ENCODE data around the gene NDST1. TPM values are rescaled to one million over a fixed set of nuclear protein-coding genes. Genes with fewer than 3 reads are reported as not detected.

The NDST1 gene
- total RNA-seq, 1 experiment from 2014 or later = 42.6 TPM

DNA sequence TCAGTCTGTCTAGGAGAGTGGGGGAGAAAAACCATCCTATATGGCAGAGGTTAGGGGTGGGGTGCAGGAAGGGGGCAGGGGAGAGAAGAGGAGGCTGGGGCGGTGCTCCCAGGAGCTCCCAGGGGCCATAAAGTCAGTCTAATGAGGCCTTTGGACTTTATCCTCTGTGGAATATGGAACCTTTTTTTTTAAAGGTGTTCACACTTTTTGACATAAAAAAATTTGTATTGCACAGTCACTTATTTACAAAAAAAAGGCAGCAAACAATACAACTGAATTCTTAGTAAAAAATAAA is 80.6 kb downstream of the NDST1 start:
- H3K4me1 ChIP-seq (ENCODE audit: insufficient read depth, low read length) = no peaks in the 10 kb centered on the region
- TF ChIP-seq EZH2 (IDR thresholded peaks at IDR 0.05; ENCODE audit: low read length, unreplicated experiment) = no peak
- TF ChIP-seq EZH2phosphoT487 (IDR thresholded peaks at IDR 0.05; ENCODE audit: borderline replicate concordance, low read length) = no peak
- TF ChIP-seq, protein P1, sequence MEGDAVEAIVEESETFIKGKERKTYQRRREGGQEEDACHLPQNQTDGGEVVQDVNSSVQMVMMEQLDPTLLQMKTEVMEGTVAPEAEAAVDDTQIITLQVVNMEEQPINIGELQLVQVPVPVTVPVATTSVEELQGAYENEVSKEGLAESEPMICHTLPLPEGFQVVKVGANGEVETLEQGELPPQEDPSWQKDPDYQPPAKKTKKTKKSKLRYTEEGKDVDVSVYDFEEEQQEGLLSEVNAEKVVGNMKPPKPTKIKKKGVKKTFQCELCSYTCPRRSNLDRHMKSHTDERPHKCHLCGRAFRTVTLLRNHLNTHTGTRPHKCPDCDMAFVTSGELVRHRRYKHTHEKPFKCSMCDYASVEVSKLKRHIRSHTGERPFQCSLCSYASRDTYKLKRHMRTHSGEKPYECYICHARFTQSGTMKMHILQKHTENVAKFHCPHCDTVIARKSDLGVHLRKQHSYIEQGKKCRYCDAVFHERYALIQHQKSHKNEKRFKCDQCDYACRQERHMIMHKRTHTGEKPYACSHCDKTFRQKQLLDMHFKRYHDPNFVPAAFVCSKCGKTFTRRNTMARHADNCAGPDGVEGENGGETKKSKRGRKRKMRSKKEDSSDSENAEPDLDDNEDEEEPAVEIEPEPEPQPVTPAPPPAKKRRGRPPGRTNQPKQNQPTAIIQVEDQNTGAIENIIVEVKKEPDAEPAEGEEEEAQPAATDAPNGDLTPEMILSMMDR (conservative IDR thresholded peaks at IDR 0.05; ENCODE audit: low read depth, low read length) = no peak
- ATAC-seq (no peak), DNase-seq (no peak)
- H4K20me1 ChIP-seq (ENCODE audit: low read length) = no peaks in the 10 kb centered on the region
- intact Hi-C loops (cut with micrococcal nuclease) = no loop called here
- no peak overlapping the region for H2AFZ ChIP-seq (ENCODE audit: low read length)
- no peak overlapping the region for H3K4me2 ChIP-seq (ENCODE audit: low read length)
- POLR2A ChIA-PET (ENCODE audit: unreplicated experiment) = no interaction called here
- no peaks in the 10 kb centered on the region for H3K27me3 ChIP-seq (ENCODE audit: low read length)
- H3K27ac ChIP-seq (ENCODE audit: low read length) = no peak overlapping the region
- no peak overlapping the region for H3K4me3 ChIP-seq (ENCODE audit: low read length)
- H3F3A ChIP-seq (ENCODE audit: low read length, unreplicated experiment) = no peaks in the 10 kb centered on the region
- H3K36me3 ChIP-seq (ENCODE audit: low read depth, low read length) = no peaks in the 10 kb centered on the region
- CTCF ChIA-PET = no interaction called here
- H3K9me2 ChIP-seq (replicated peaks; ENCODE audit: low read length) = no peaks in the 10 kb centered on the region
- no peaks in the 10 kb centered on the region for H3K79me2 ChIP-seq (ENCODE audit: low read length)
- H3K9me3 ChIP-seq (ENCODE audit: low read length) = no peaks in the 10 kb centered on the region
- BruUV-seq (replicated peaks) = no TSS peak
- H3K9ac ChIP-seq (ENCODE audit: low read length) = no peak overlapping the region

DNA sequence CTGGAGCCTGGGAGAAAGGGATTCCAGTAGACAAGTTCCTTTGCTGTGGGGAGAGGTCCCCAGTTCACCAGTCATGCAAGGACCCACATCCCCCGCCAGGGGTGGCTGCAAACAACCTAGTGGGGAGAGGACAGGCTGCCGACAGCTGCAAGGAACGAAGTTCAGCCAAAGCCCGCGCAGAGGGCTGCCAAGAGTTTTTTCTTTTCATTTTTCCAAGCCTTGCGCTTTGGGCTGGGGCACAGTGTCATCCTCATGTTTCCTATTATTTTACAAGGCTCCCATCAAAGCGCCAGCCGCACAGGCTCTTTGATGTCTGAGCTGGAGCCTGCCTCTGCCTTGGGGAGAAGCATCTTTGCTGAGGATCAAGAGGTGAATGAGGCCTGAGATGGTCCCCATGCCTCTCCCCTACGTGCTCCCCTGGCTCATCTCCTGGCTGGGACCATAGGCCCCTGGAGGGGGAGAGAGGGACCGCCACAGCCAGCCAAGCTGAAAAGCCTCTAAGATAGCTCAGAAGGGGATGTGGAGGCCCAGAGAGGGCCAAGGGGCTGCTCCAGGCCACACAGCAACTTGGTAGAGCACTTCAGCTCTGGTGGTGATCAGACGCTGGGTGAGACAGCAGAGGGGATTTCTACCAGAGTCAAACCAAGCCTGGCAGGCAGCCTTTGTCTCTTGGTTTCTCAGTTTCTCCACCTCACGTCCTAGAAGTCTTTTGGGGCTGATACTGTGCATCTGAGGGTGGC is 82.1 kb downstream of the NDST1 start:
- H3K4me1 ChIP-seq (ENCODE audit: insufficient read depth, low read length) = no peaks in the 10 kb centered on the region
- no peak overlapping the region for H3K9ac ChIP-seq (ENCODE audit: low read length)
- no peak overlapping the region for H3K27ac ChIP-seq (ENCODE audit: low read length)
- H3K36me3 ChIP-seq (ENCODE audit: low read depth, low read length) = no peaks in the 10 kb centered on the region
- DNase-seq = no peak
- no TSS peak for BruUV-seq (replicated peaks)
- CTCF ChIA-PET = no interaction called here
- no peak; the same call in 1 of the 2 replicates for ATAC-seq
- H4K20me1 ChIP-seq (ENCODE audit: low read length) = no peaks in the 10 kb centered on the region
- no peaks in the 10 kb centered on the region for H3K9me3 ChIP-seq (ENCODE audit: low read length)
- no peaks in the 10 kb centered on the region for H3K9me2 ChIP-seq (replicated peaks; ENCODE audit: low read length)
- no peak overlapping the region for H3K4me2 ChIP-seq (ENCODE audit: low read length)
- no peak overlapping the region for H2AFZ ChIP-seq (ENCODE audit: low read length)
- H3K4me3 ChIP-seq (ENCODE audit: low read length) = no peak overlapping the region
- intact Hi-C loops (cut with micrococcal nuclease) = no loop called here
- no peaks in the 10 kb centered on the region for H3K79me2 ChIP-seq (ENCODE audit: low read length)
- TF ChIP-seq EZH2 (IDR thresholded peaks at IDR 0.05; ENCODE audit: low read length, unreplicated experiment) (no peak), EZH2phosphoT487 (IDR thresholded peaks at IDR 0.05; ENCODE audit: borderline replicate concordance, low read length) (no peak)
- TF ChIP-seq, protein P1 (conservative IDR thresholded peaks at IDR 0.05; ENCODE audit: low read depth, low read length) = no peak
- H3K27me3 ChIP-seq (ENCODE audit: low read length) = no peaks in the 10 kb centered on the region
- H3F3A ChIP-seq (ENCODE audit: low read length, unreplicated experiment) = no peaks in the 10 kb centered on the region
- POLR2A ChIA-PET (ENCODE audit: unreplicated experiment) = no interaction called here

DNA sequence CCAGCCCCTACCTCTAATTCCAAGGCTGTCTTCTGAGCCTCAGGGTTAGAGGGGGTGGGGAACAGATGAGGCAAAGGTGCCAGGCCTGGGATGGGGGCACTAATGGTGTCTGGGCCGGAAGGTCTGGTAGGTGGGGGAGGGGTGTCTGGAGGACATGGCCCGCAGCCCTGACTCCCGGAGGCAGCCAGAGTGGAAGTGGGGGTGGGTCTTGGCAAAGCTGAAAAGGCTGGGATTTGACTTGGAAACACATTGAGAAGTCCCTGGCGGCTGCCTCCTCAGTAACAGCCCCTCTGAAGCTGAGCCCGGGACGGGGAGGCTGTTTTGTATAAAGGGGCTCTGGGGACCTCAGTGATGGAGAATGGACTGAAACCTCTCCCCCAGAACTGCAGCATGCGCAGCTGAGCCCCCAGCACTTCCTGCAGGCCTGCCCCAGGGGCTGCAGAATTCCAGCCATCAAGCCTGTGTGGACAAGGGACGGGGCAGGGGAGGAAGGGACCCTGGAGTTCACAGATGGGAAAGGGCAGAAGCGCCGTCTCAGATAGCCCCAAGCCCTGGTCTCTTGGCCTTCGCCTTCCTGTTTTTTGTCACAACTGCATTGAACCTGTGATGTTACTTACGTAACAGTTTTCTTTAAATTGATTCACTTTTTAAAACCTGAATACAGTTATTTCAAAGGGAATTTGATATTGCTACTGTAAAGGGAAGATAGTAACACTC is 83.2 kb downstream of the NDST1 start:
- DNase-seq (no peak), ATAC-seq (no peak)
- no peak overlapping the region for H3K27ac ChIP-seq (ENCODE audit: low read length)
- CTCF ChIA-PET = no interaction called here
- no peaks in the 10 kb centered on the region for H3K9me3 ChIP-seq (ENCODE audit: low read length)
- no peaks in the 10 kb centered on the region for H3K27me3 ChIP-seq (ENCODE audit: low read length)
- H3K9me2 ChIP-seq (replicated peaks; ENCODE audit: low read length) = no peaks in the 10 kb centered on the region
- H3K4me1 ChIP-seq (ENCODE audit: insufficient read depth, low read length) = no peaks in the 10 kb centered on the region
- TF ChIP-seq EZH2 (IDR thresholded peaks at IDR 0.05; ENCODE audit: low read length, unreplicated experiment) = no peak
- TF ChIP-seq, protein P1 (conservative IDR thresholded peaks at IDR 0.05; ENCODE audit: low read depth, low read length) = no peak
- no peak for TF ChIP-seq EZH2phosphoT487 (IDR thresholded peaks at IDR 0.05; ENCODE audit: borderline replicate concordance, low read length)
- H3K36me3 ChIP-seq (ENCODE audit: low read depth, low read length) = no peaks in the 10 kb centered on the region
- POLR2A ChIA-PET (ENCODE audit: unreplicated experiment) = no interaction called here
- no peak overlapping the region for H3K4me3 ChIP-seq (ENCODE audit: low read length)
- no peaks in the 10 kb centered on the region for H3K79me2 ChIP-seq (ENCODE audit: low read length)
- intact Hi-C loops (cut with micrococcal nuclease) = no loop called here
- H3K4me2 ChIP-seq (ENCODE audit: low read length) = no peak overlapping the region
- BruUV-seq (replicated peaks) = no TSS peak
- H3F3A ChIP-seq (ENCODE audit: low read length, unreplicated experiment) = no peaks in the 10 kb centered on the region
- H3K9ac ChIP-seq (ENCODE audit: low read length) = no peak overlapping the region
- H2AFZ ChIP-seq (ENCODE audit: low read length) = no peak overlapping the region
- no peaks in the 10 kb centered on the region for H4K20me1 ChIP-seq (ENCODE audit: low read length)
